Measurements from ENCODE around the gene ATP2A1. TPM values are rescaled to one million over a fixed set of nuclear protein-coding genes. Genes with fewer than 3 reads are reported as not detected.

Gene ATP2A1
- total and polyA plus RNA-seq, 4 donors: 0.34 to 0.92 (median 0.44) TPM

DNA sequence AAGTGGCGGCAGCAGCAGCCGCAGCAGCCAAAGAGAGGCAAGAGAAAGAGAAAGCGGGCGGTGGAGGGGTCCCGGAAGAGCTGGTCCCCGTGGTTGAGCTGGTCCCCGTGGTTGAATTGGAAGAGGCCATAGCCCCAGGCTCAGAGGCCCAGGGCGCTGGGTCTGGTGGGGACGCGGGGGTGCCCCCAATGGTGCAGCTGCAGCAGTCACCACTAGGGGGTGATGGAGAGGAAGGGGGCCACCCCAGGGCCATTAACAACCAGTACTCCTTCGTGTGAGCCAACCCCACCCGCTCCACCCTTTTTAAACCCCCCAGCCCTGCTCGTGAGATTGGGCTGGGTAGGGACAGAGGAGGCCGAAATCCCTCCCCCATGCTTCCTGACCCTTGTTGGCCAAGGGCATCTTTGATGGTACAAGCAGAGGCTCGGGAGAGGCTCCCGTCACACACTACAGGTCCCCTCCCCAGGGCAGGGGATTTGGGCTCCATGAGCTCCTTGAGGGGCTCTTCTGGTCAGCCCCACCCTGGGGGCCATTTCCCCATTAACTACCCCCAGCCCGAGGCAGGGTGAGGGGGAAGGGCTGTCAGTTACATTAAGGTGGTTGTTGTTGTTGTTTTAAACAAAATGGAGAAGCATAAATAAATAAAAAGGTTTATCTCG is 4.6 kb upstream of the ATP2A1 start:
- peaks cover 0 to 8% (median 0%) of the 10 kb centered on the region in 5 donors for H3K4me1 ChIP-seq (ENCODE audit: control insufficient read depth in 5 of 5, insufficient read depth in 5 of 5, low read length in 5 of 5)
- TF ChIP-seq CTCF (IDR thresholded peaks at IDR 0.05; ENCODE audit: control extremely low read depth, extremely low read depth): peak; percentile 8
- DNase-seq (no peak), ATAC-seq (ENCODE audit: insufficient read depth, low FRiP score) (peak; percentile 54)
- 87% methylated on average over 18 of the region's 18 CpGs for WGBS, 2 donors
- no peak overlapping the region for H3K27ac ChIP-seq (ENCODE audit: low read depth in 1 of 2, low read length in 1 of 2)
- H3K9me3 ChIP-seq (ENCODE audit: control insufficient read depth in 4 of 4, insufficient read depth in 3 of 4, low read length in 3 of 4): no peaks in the 10 kb centered on the region
- no peaks in the 10 kb centered on the region for H3K27me3 ChIP-seq (ENCODE audit: control insufficient read depth in 3 of 3, insufficient read depth in 3 of 3, low read length in 2 of 3)
- peaks cover 12 to 48% (median 28%) of the 10 kb centered on the region in 4 donors for H3K36me3 ChIP-seq (ENCODE audit: control insufficient read depth in 4 of 4, insufficient read depth in 4 of 4, low read length in 4 of 4)
- no peak overlapping the region for H3K4me3 ChIP-seq
- no peak overlapping the region for H3K9ac ChIP-seq (ENCODE audit: insufficient read depth in 1 of 2, low read length in 2 of 2)

DNA sequence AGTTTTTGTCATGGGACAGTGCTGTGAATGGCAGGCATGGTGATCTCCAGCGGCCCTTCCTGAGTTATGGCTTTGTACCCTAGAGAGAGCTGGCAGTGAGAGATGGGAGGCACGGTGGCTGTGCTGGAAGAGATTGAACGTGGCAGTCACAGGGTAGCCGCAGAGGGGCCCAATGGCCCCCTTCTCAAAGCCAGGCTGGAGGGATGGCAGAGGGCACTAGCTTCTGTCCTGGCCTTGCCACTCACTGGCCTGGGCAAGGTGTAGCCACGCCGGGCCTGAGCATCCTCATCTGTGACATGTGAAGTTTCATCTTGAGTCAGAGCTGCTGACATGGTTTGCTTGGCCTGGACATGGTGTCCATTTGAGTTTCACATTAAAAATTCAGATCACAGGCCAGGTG is 3.9 kb upstream of the ATP2A1 start:
- H3K9ac ChIP-seq (ENCODE audit: insufficient read depth in 1 of 2, low read length in 2 of 2): no peak overlapping the region
- H3K4me3 ChIP-seq: no peak overlapping the region
- ATAC-seq (ENCODE audit: insufficient read depth, low FRiP score): no peak
- H3K27me3 ChIP-seq (ENCODE audit: control insufficient read depth in 3 of 3, insufficient read depth in 3 of 3, low read length in 2 of 3): no peaks in the 10 kb centered on the region
- no peaks in the 10 kb centered on the region for H3K9me3 ChIP-seq (ENCODE audit: control insufficient read depth in 4 of 4, insufficient read depth in 3 of 4, low read length in 3 of 4)
- no peak for DNase-seq
- no peak overlapping the region for H3K27ac ChIP-seq (ENCODE audit: low read depth in 1 of 2, low read length in 1 of 2)
- H3K4me1 ChIP-seq (ENCODE audit: control insufficient read depth in 5 of 5, insufficient read depth in 5 of 5, low read length in 5 of 5): peaks cover 0 to 16% (median 2%) of the 10 kb centered on the region in 5 donors
- TF ChIP-seq CTCF (IDR thresholded peaks at IDR 0.05; ENCODE audit: control extremely low read depth, extremely low read depth): no peak
- H3K36me3 ChIP-seq (ENCODE audit: control insufficient read depth in 4 of 4, insufficient read depth in 4 of 4, low read length in 4 of 4): peaks cover 12 to 41% (median 25%) of the 10 kb centered on the region in 4 donors
- WGBS, 2 donors: 93 to 98% methylated on average over 6 of the region's 6 CpGs

DNA sequence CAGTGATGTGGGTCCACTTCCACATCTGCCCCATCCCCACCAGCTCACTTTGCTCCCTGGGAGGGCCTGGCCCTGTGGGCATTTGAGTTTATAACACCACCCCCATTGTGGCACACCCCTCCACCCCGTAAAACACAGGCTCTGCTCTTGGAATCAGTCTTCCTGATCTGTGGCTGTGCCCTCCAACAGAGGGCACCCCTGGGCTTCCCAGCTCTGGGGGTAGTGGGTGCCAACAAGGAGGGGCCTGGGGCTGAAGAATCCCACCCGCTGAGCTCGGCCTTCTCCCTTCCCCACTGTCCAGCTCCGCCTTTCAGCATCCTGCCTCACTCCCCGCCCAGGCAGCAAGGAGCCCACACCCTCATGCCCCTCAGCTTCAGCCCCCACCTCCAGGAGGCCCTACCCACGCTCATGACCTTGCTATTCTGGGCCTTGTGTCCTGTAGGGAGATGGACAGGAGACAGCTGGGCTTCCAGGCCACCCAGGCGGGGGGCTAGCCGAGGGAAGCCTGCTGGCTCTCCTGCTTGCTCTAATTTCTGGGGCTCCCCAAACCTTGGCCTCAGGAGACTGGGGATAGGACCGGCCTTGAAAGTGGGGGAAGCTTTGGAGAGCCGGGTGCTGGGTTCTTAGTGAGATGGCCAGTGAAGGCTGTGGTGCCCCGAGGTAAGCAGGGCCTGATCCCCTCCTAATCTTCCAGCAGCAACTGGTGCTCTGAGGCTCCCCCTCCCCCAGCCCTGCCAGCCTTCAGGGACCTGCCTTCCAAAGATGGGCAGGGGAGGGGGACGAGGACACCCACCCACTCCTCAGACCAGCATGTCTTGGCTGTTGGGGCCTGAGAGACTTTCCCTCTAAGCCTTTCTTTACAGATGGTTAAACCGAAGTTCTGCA is 2.9 kb upstream of the ATP2A1 start:
- no peak for TF ChIP-seq CTCF (IDR thresholded peaks at IDR 0.05; ENCODE audit: control extremely low read depth, extremely low read depth)
- ATAC-seq (ENCODE audit: insufficient read depth, low FRiP score) (no peak), DNase-seq (peak; percentile 33 to 47 (median 42))
- no peaks in the 10 kb centered on the region for H3K27me3 ChIP-seq (ENCODE audit: control insufficient read depth in 3 of 3, insufficient read depth in 3 of 3, low read length in 2 of 3)
- H3K4me1 ChIP-seq (ENCODE audit: control insufficient read depth in 5 of 5, insufficient read depth in 5 of 5, low read length in 5 of 5): peaks cover 0 to 22% (median 6%) of the 10 kb centered on the region in 5 donors
- H3K9ac ChIP-seq (ENCODE audit: insufficient read depth in 1 of 2, low read length in 2 of 2): no peak overlapping the region
- H3K4me3 ChIP-seq: no peak overlapping the region
- H3K36me3 ChIP-seq (ENCODE audit: control insufficient read depth in 4 of 4, insufficient read depth in 4 of 4, low read length in 4 of 4): peaks cover 12 to 33% (median 17%) of the 10 kb centered on the region in 4 donors
- H3K9me3 ChIP-seq (ENCODE audit: control insufficient read depth in 4 of 4, insufficient read depth in 3 of 4, low read length in 3 of 4): no peaks in the 10 kb centered on the region
- WGBS, 2 donors: 69 to 75% methylated on average over 13 of the region's 13 CpGs
- H3K27ac ChIP-seq (ENCODE audit: low read depth in 1 of 2, low read length in 1 of 2): no peak overlapping the region
